Endodermal cell (in vitro differentiated cells): ENCODE measurements around the gene CPEB1. TPM values are rescaled to one million over a fixed set of nuclear protein-coding genes. Genes with fewer than 3 reads are reported as not detected.
A peak's percentile ranks its signal among the peaks of the same experiment; 100 is the strongest.

ENCODE experiments used
- DNase-seq: peaks from one replicate; pipeline ENCODE4 v3.0.0-alpha.2; 2017
- H3K27ac ChIP-seq: 2 replicates; pipeline ENCODE4 v1.5.1; 2013; ENCODE audit warnings: mild to moderate bottlenecking, low read depth, low read length, moderate library complexity
- H3K27me3 ChIP-seq: 2 replicates; pipeline ENCODE4 v1.6.1; 2013; ENCODE audit warnings: mild to moderate bottlenecking, low read length, moderate library complexity; ENCODE audit not compliant: insufficient read depth, control insufficient read depth, poor library complexity, severe bottlenecking
- H3K36me3 ChIP-seq: 2 replicates; pipeline ENCODE4 v1.7.0; 2013; ENCODE audit warnings: mild to moderate bottlenecking, low read length, moderate library complexity; ENCODE audit not compliant: control insufficient read depth, insufficient read depth
- H3K4me1 ChIP-seq: one replicate; pipeline ENCODE4 v1.7.0; 2013; ENCODE audit warnings: low read length; ENCODE audit not compliant: control insufficient read depth, insufficient read depth
- H3K4me3 ChIP-seq: 2 replicates; pipeline ENCODE4 v1.5.1; 2013; ENCODE audit warnings: mild to moderate bottlenecking, low read length, moderate library complexity
- H3K9ac ChIP-seq: 2 replicates; pipeline ENCODE4 v1.6.1; 2013; ENCODE audit warnings: mild to moderate bottlenecking, low read length, moderate library complexity; ENCODE audit not compliant: poor library complexity, severe bottlenecking; ENCODE audit errors: extremely low read depth
- H3K9me3 ChIP-seq: 2 replicates; pipeline ENCODE4 v1.6.1; 2013; ENCODE audit warnings: mild to moderate bottlenecking, low read length, moderate library complexity; ENCODE audit not compliant: control insufficient read depth
- H3K27ac Mint-ChIP-seq: 2 replicates; pipeline ENCODE4 v1.8.0; 2020; ENCODE audit warnings: mixed read lengths
- H3K27me3 Mint-ChIP-seq: 2 replicates; pipeline ENCODE4 v1.8.0; 2021; ENCODE audit warnings: mild to moderate bottlenecking, mixed read lengths; ENCODE audit not compliant: insufficient read depth
- H3K36me3 Mint-ChIP-seq: 2 replicates; pipeline ENCODE4 v1.8.0; 2020; ENCODE audit warnings: low read depth, mixed read lengths
- H3K4me1 Mint-ChIP-seq: 2 replicates; pipeline ENCODE4 v1.8.0; 2020; ENCODE audit warnings: mixed read lengths
- H3K4me3 Mint-ChIP-seq: 2 replicates; pipeline ENCODE4 v1.8.0; 2020; ENCODE audit warnings: mild to moderate bottlenecking, moderate library complexity, mixed read lengths
- H3K9me3 Mint-ChIP-seq: 2 replicates; pipeline ENCODE4 v1.8.0; 2020; ENCODE audit warnings: mild to moderate bottlenecking, mixed read lengths
- WGBS, 2 experiments: methylation state at CpG; one replicate each; pipeline versions ENCODE4 v1.1.5 to v1.1.7; 2013; ENCODE audit warnings: missing lambda C conversion rate in 2 of 2, mixed read lengths in 1 of 2; ENCODE audit not compliant: insufficient coverage in 1 of 2, insufficient read length in 1 of 2; 5-methylcytosine and 5-hydroxymethylcytosine counted together
- total RNA-seq, 2 donors: library from RNA; stranded (reverse); fragmentation: NEBNext Ultra II Directional in 1 of 2; extraction: Animal tissue kit (Norgen Biotek cat#: 25700) in 1 of 2; gene quantifications; 2 replicates in 1 of 2; 3 replicates in 1 of 2; pipeline ENCODE4 v1.2.1, GENCODE V29; 2021
- TF ChIP-seq, protein P1 (sequence below): fragments of 200-600 bp; sonication (generic); conservative IDR thresholded peaks from 2 replicates; pipeline ENCODE4 v1.5.0; 2021; ENCODE audit warnings: antibody characterized with exemption, mild to moderate bottlenecking

The CPEB1 gene
- total RNA-seq, 2 donors from 2014 or later, result 1.0 to 1.4 TPM

DNA sequence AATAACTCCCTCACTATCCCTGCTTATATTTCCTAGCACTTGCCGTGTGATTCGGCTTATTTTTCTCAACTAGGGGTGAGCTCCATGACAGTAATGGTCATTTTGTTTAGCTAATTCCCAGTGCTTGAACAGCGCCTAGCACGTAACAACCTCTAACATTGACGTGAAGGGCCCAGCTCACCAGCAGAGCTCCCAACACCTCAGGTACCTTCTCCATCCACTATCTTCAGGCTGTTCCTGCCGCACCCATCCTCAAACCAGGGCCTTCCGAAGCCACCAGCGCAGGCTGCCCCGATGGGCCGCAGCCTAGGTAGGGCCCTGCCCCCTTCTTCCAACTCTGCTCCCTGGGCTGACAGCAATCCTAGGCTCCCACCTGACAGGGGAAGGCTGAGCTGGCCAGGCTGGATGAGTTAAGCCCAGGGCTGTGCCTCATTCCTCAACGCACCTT, 106.2 kb downstream of the CPEB1 start:
- TF ChIP-seq, protein P1, sequence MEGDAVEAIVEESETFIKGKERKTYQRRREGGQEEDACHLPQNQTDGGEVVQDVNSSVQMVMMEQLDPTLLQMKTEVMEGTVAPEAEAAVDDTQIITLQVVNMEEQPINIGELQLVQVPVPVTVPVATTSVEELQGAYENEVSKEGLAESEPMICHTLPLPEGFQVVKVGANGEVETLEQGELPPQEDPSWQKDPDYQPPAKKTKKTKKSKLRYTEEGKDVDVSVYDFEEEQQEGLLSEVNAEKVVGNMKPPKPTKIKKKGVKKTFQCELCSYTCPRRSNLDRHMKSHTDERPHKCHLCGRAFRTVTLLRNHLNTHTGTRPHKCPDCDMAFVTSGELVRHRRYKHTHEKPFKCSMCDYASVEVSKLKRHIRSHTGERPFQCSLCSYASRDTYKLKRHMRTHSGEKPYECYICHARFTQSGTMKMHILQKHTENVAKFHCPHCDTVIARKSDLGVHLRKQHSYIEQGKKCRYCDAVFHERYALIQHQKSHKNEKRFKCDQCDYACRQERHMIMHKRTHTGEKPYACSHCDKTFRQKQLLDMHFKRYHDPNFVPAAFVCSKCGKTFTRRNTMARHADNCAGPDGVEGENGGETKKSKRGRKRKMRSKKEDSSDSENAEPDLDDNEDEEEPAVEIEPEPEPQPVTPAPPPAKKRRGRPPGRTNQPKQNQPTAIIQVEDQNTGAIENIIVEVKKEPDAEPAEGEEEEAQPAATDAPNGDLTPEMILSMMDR, result no peak
- Histone ChIP-seq H3K9ac (peak overlapping the region; percentile 63), H3K36me3 (peaks cover 36% of the 10 kb centered on the region), H3K27me3 (no peaks in the 10 kb centered on the region), H3K9me3 (no peaks in the 10 kb centered on the region), H3K27ac (peak overlapping the region; percentile 65), H3K4me3 (peak overlapping the region; percentile 98), H3K4me1 (peaks cover 5% of the 10 kb centered on the region)
- peaks cover 37% of the 10 kb centered on the region for H3K36me3 Mint-ChIP-seq
- WGBS, 2 experiments, result 32 to 36% methylated on average over 9 to 11 of the region's 11 CpGs
- H3K4me1 Mint-ChIP-seq, result peaks cover 32% of the 10 kb centered on the region
- peak overlapping the region; percentile 90 for H3K27ac Mint-ChIP-seq
- H3K4me3 Mint-ChIP-seq, result peak overlapping the region; percentile 98
- H3K27me3 Mint-ChIP-seq, result peaks cover 1% of the 10 kb centered on the region
- DNase-seq, result peak; percentile 76
- H3K9me3 Mint-ChIP-seq, result no peaks in the 10 kb centered on the region

DNA sequence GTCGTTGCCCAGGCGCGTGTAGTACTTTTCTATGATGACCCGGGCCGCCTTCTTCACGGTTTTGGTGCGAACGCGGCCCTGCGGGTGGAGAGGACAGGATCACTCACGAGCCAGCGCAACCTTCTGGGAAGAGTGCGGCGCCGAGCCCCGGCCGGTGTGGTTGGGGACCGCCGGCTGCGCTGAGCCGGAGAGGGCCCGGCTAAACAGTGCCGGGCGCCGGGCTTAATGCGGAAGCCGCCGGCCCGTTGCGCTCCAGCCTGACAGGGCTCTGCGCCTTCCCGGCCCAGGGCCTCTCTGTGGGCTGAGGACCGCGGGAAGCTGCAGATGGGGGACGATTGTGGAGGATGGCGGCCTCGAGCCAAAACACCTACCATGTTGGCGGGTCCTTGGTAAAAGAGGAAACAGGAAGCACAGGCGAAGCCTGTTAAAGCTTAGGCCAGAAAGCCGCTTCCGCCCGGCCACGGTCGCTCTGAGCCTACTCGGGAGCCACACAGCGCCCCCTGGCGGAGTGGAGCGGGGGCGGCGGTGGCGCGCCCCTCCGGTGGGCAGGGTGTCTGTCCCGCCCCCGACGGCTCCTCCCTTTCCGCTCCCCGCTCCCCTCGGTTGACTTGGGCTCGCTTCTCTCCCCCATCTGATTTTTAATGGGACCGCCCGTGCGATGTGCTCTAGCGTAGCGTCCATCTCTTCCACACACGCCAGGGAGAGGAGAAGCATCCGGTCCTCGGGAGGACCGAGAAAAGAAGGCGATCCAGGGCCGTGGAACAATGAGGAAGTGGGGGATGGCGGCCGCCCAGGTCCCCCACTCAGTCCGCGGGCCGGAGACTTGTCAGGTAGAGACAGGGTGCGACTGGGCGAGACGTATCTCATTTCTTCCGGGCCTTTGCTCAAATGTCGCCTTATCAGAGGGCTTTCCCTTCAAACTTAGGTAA, 106.8 kb downstream of the CPEB1 start, which contains the start of gene RPS17:
RPS17 (minus strand) TSS at position 403 of the 929 bp plus-strand sequence; CDS start at position 374, 29 bp downstream.
- H3K27me3 Mint-ChIP-seq, result peaks cover 1% of the 10 kb centered on the region
- Histone ChIP-seq H3K9ac (peak within 1 kb of the TSS; percentile 96), H3K4me3 (peak within 1 kb of the TSS; percentile 98), H3K27ac (peak within 1 kb of the TSS; percentile 79), H3K27me3 (no peaks in the 10 kb centered on the region), H3K9me3 (no peaks in the 10 kb centered on the region), H3K36me3 (peaks cover 43% of the 10 kb centered on the region), H3K4me1 (peaks cover 5% of the 10 kb centered on the region)
- H3K27ac Mint-ChIP-seq, result peak within 1 kb of the TSS; percentile 93
- DNase-seq, result peak; percentile 98
- 0 to 1% methylated on average over 30 to 81 of the region's 81 CpGs for WGBS, 2 experiments
- H3K36me3 Mint-ChIP-seq, result peaks cover 44% of the 10 kb centered on the region
- peaks cover 32% of the 10 kb centered on the region for H3K4me1 Mint-ChIP-seq
- TF ChIP-seq, protein P1, result peak; percentile 100
- H3K9me3 Mint-ChIP-seq, result no peaks in the 10 kb centered on the region
- peak within 1 kb of the TSS; percentile 98 for H3K4me3 Mint-ChIP-seq

DNA sequence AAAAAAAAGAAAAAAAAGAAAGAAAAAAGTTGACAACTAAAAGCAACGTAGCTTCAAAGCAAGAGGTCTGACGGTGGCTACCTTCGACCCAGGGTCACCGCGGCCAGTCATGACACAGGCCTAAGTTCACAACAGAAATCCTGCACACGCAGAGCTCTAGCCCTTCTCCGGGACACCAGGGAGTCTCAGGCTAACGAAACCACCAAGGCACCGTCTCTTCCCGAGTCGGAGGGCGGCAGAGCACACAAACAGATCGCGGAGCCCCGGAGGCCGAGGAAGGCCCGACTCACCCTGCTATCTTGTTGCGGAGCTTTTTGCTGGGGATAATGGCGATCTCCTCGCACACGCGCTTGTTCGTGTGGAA, 107.5 kb downstream of the CPEB1 start:
- peaks cover 1% of the 10 kb centered on the region for H3K27me3 Mint-ChIP-seq
- no peaks in the 10 kb centered on the region for H3K9me3 ChIP-seq
- WGBS, 2 experiments, result 0 to 1% methylated on average over 18 to 23 of the region's 23 CpGs
- H3K9ac ChIP-seq, result peak overlapping the region; percentile 96
- peaks cover 50% of the 10 kb centered on the region for H3K36me3 Mint-ChIP-seq
- H3K4me3 ChIP-seq, result peak overlapping the region; percentile 98
- peak overlapping the region; percentile 93 for H3K27ac Mint-ChIP-seq
- H3K27me3 ChIP-seq, result no peaks in the 10 kb centered on the region
- peaks cover 47% of the 10 kb centered on the region for H3K36me3 ChIP-seq
- peaks cover 32% of the 10 kb centered on the region for H3K4me1 Mint-ChIP-seq
- peak overlapping the region; percentile 98 for H3K4me3 Mint-ChIP-seq
- peaks cover 5% of the 10 kb centered on the region for H3K4me1 ChIP-seq
- TF ChIP-seq, protein P1, result no peak
- no peak for DNase-seq
- peak overlapping the region; percentile 79 for H3K27ac ChIP-seq
- peaks cover under 1% of the 10 kb centered on the region for H3K9me3 Mint-ChIP-seq
